Measurements from ENCODE around the gene INPP5J. TPM values are rescaled to one million over a fixed set of nuclear protein-coding genes. Genes with fewer than 3 reads are reported as not detected.
"Not testable (repeated sequence)": the region's sequence is repeated elsewhere in the genome, so short reads cannot be mapped to it uniquely, and the experiment has no call there.

The INPP5J gene
- 3.5 to 5.9 TPM (median 5.2 TPM) in 3 replicates for total RNA-seq
- long read RNA-seq, partial matches to known transcripts: 6 of 12 reads
- long read RNA-seq, other reads (novel, unspliced or antisense): 6 of 12 reads

- Mint-ChIP-seq H3K4me1 (ENCODE audit: low read depth) (peaks cover 14% of the 10 kb centered on the region), H3K4me3 (ENCODE audit: unreplicated experiment) (peak within 1 kb of the TSS; percentile 76), H3K36me3 (ENCODE audit: low read depth) (no peaks in the 10 kb centered on the region), H3K27me3 (ENCODE audit: low read depth) (no peaks in the 10 kb centered on the region), H3K27ac (ENCODE audit: unreplicated experiment) (no peak within 1 kb of the TSS), H3K9me3 (ENCODE audit: low read depth) (no peaks in the 10 kb centered on the region)
- TF ChIP-seq, protein P1, sequence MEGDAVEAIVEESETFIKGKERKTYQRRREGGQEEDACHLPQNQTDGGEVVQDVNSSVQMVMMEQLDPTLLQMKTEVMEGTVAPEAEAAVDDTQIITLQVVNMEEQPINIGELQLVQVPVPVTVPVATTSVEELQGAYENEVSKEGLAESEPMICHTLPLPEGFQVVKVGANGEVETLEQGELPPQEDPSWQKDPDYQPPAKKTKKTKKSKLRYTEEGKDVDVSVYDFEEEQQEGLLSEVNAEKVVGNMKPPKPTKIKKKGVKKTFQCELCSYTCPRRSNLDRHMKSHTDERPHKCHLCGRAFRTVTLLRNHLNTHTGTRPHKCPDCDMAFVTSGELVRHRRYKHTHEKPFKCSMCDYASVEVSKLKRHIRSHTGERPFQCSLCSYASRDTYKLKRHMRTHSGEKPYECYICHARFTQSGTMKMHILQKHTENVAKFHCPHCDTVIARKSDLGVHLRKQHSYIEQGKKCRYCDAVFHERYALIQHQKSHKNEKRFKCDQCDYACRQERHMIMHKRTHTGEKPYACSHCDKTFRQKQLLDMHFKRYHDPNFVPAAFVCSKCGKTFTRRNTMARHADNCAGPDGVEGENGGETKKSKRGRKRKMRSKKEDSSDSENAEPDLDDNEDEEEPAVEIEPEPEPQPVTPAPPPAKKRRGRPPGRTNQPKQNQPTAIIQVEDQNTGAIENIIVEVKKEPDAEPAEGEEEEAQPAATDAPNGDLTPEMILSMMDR (IDR thresholded peaks at IDR 0.05): no peak
- DNase-seq (ENCODE audit: low spot score): peak; percentile 63
Measured at GRCh38 chr22:31122532-31123291, at the start of gene INPP5J. Gene INPP5J, plus strand, starts transcription at chr22:31122966. Its CDS starts 49 bp downstream, at chr22:31123015.

GRCh38 chr22:31073125-31073524 is 49.6 kb upstream of the INPP5J start:
- not testable (repeated sequence) for H3K27ac Mint-ChIP-seq (ENCODE audit: unreplicated experiment); H3K9me3 Mint-ChIP-seq (ENCODE audit: low read depth); H3K4me3 Mint-ChIP-seq (ENCODE audit: unreplicated experiment); H3K4me1 Mint-ChIP-seq (ENCODE audit: low read depth); H3K36me3 Mint-ChIP-seq (ENCODE audit: low read depth); H3K27me3 Mint-ChIP-seq (ENCODE audit: low read depth); DNase-seq (ENCODE audit: low spot score)

DNA sequence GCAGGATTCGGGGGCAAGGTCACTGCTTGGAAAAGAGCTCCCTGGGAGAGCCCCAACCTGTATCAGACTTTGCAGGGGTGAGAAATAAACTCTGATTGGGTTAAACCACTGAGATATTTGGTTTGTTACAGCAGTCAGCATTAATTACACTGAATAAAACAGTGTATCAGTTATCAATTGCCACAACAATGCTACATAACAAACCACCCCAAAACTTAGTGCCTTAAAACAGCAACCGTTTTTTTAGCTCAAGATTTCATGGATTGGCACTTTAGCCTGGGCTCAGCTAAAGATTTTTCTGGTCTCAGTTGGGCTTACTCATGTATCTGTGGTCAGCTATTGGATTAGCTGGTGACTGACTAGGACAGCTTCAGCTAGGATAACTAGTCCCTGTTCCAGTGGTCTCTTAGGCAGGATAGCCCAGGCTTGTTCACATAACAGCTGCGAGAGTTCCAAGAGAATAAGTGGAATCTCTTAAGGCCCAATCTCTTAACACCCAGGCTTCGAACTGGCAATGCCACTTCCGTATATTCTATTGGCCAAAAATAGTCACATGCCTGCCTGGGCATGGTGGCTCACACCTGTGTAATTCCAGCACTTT is 49.1 kb upstream of the INPP5J start:
- H3K4me1 Mint-ChIP-seq (ENCODE audit: low read depth); H3K4me3 Mint-ChIP-seq (ENCODE audit: unreplicated experiment); H3K36me3 Mint-ChIP-seq (ENCODE audit: low read depth); DNase-seq (ENCODE audit: low spot score); H3K27me3 Mint-ChIP-seq (ENCODE audit: low read depth); H3K9me3 Mint-ChIP-seq (ENCODE audit: low read depth); H3K27ac Mint-ChIP-seq (ENCODE audit: unreplicated experiment): not testable (repeated sequence)

GRCh38 chr22:31075961-31076360 is 46.8 kb upstream of the INPP5J start:
- Mint-ChIP-seq H3K4me3 (ENCODE audit: unreplicated experiment) (no peak overlapping the region), H3K36me3 (ENCODE audit: low read depth) (no peaks in the 10 kb centered on the region), H3K27me3 (ENCODE audit: low read depth) (no peaks in the 10 kb centered on the region), H3K9me3 (ENCODE audit: low read depth) (no peaks in the 10 kb centered on the region), H3K4me1 (ENCODE audit: low read depth) (peaks cover 4% of the 10 kb centered on the region), H3K27ac (ENCODE audit: unreplicated experiment) (no peak overlapping the region)
- TF ChIP-seq, protein P1 (IDR thresholded peaks at IDR 0.05): no peak
- no peak for DNase-seq (ENCODE audit: low spot score)

- no peak overlapping the region for H3K4me3 Mint-ChIP-seq (ENCODE audit: unreplicated experiment)
- H3K27me3 Mint-ChIP-seq (ENCODE audit: low read depth): no peaks in the 10 kb centered on the region
- TF ChIP-seq, protein P1 (IDR thresholded peaks at IDR 0.05): no peak
- peaks cover 17% of the 10 kb centered on the region for H3K4me1 Mint-ChIP-seq (ENCODE audit: low read depth)
- H3K27ac Mint-ChIP-seq (ENCODE audit: unreplicated experiment): no peak overlapping the region
- H3K9me3 Mint-ChIP-seq (ENCODE audit: low read depth): no peaks in the 10 kb centered on the region
- DNase-seq (ENCODE audit: low spot score): no peak
- H3K36me3 Mint-ChIP-seq (ENCODE audit: low read depth): no peaks in the 10 kb centered on the region
Measured at GRCh38 chr22:31077681-31078080, 45.1 kb upstream of the INPP5J start.

GRCh38 chr22:31078389-31078788 is 44.4 kb upstream of the INPP5J start:
- peaks cover 24% of the 10 kb centered on the region for H3K4me1 Mint-ChIP-seq (ENCODE audit: low read depth)
- not testable (repeated sequence) for H3K27ac Mint-ChIP-seq (ENCODE audit: unreplicated experiment); DNase-seq (ENCODE audit: low spot score); H3K27me3 Mint-ChIP-seq (ENCODE audit: low read depth); H3K4me3 Mint-ChIP-seq (ENCODE audit: unreplicated experiment); H3K9me3 Mint-ChIP-seq (ENCODE audit: low read depth); H3K36me3 Mint-ChIP-seq (ENCODE audit: low read depth)
